Measurements from ENCODE around the gene CSMD2. TPM values are rescaled to one million over a fixed set of nuclear protein-coding genes. Genes with fewer than 3 reads are reported as not detected.
A peak's percentile ranks its signal among the peaks of the same experiment; 100 is the strongest.
"Not testable (repeated sequence)": the region's sequence is repeated elsewhere in the genome, so short reads cannot be mapped to it uniquely, and the experiment has no call there.

Gene CSMD2
- total and polyA plus RNA-seq, 2 donors (not counting 1 experiment from before 2014, with no cell fraction given): 2.2 to 7.6 TPM

DNA sequence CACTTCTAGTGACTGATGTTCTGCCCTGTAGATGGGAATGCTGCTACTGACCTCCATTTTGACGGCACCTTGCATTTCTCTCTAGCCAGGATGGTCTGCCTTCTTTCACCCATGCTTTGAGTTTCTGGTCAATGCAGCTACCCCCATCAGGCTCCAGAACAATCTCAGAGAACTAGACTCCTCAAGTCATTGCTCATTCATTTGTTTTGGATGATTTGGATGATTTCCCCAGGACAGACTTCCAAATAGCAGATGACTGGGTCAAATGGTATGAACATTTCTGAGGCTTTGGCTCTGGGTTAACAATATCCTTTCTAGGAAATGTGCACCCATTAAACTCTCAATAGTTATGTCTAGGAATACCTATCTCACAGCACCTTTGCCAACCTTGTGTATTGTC, 63.9 kb downstream of the CSMD2 start:
- H3K4me2 ChIP-seq (ENCODE audit: extremely low read depth, insufficient read depth, low read length): no peak overlapping the region
- no peaks in the 10 kb centered on the region for H4K20me1 ChIP-seq (ENCODE audit: control insufficient read depth, extremely low read depth, insufficient read depth, low read length)
- no peak overlapping the region for H3K27ac ChIP-seq (ENCODE audit: insufficient read depth, low read length)
- H2AFZ ChIP-seq (ENCODE audit: low read length): no peak overlapping the region
- TF ChIP-seq, protein P1, sequence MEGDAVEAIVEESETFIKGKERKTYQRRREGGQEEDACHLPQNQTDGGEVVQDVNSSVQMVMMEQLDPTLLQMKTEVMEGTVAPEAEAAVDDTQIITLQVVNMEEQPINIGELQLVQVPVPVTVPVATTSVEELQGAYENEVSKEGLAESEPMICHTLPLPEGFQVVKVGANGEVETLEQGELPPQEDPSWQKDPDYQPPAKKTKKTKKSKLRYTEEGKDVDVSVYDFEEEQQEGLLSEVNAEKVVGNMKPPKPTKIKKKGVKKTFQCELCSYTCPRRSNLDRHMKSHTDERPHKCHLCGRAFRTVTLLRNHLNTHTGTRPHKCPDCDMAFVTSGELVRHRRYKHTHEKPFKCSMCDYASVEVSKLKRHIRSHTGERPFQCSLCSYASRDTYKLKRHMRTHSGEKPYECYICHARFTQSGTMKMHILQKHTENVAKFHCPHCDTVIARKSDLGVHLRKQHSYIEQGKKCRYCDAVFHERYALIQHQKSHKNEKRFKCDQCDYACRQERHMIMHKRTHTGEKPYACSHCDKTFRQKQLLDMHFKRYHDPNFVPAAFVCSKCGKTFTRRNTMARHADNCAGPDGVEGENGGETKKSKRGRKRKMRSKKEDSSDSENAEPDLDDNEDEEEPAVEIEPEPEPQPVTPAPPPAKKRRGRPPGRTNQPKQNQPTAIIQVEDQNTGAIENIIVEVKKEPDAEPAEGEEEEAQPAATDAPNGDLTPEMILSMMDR (conservative IDR thresholded peaks at IDR 0.05 in 1 of 2, IDR thresholded peaks at IDR 0.05 in 1 of 2; ENCODE audit: low read depth in 1 of 2, low read length in 2 of 2): no peak
- no peak for TF ChIP-seq EZH2 (IDR thresholded peaks at IDR 0.05; ENCODE audit: low read length, missing control alignments)
- H3K27me3 ChIP-seq (ENCODE audit: control insufficient read depth, insufficient read depth, low read length): no peaks in the 10 kb centered on the region
- no peaks in the 10 kb centered on the region for H3K36me3 ChIP-seq (ENCODE audit: control insufficient read depth, insufficient read depth, low read length)
- H3K79me2 ChIP-seq (ENCODE audit: control insufficient read depth, insufficient read depth, low read length): no peaks in the 10 kb centered on the region
- no peaks in the 10 kb centered on the region for H3K4me1 ChIP-seq (ENCODE audit: control insufficient read depth, extremely low read depth, insufficient read depth, low read length)
- no peak overlapping the region for H3K4me3 ChIP-seq (replicated peaks in 1 of 4; ENCODE audit: control extremely low read depth in 1 of 4, insufficient read depth in 1 of 4, low read depth in 3 of 4, low read length in 4 of 4)
- H3K9me3 ChIP-seq (ENCODE audit: control insufficient read depth, insufficient read depth, low read depth, low read length): no peaks in the 10 kb centered on the region
- DNase-seq (ENCODE audit: low read depth in 2 of 2): peak in 1 of 2 donors; percentile 91
- H3K9ac ChIP-seq (ENCODE audit: insufficient read depth, low read length): no peak overlapping the region

DNA sequence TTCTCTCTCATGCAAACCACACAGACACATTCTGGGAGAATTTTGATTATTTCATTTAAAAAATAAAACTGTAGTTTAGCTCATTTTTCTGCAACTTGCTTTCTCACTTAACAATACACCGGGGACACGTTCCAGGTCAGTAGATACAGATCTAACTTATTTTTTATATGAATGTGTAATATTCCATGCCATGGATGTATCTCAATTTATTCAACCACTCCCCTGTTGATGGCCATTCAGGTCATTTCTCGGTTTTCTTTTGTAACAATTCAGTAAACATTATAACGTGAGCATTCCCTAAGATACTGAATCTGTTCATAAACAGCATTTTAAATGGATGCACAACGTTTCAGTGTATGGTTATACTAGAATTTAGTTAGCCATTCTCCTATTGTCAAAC, 64.7 kb downstream of the CSMD2 start:
- no peak overlapping the region for H3K4me3 ChIP-seq (replicated peaks in 1 of 4; ENCODE audit: control extremely low read depth in 1 of 4, insufficient read depth in 1 of 4, low read depth in 3 of 4, low read length in 4 of 4)
- no peak overlapping the region for H3K9ac ChIP-seq (ENCODE audit: insufficient read depth, low read length)
- no peak overlapping the region for H3K27ac ChIP-seq (ENCODE audit: insufficient read depth, low read length)
- H3K4me1 ChIP-seq (ENCODE audit: control insufficient read depth, extremely low read depth, insufficient read depth, low read length): no peaks in the 10 kb centered on the region
- DNase-seq (ENCODE audit: low read depth in 2 of 2): no peak
- no peaks in the 10 kb centered on the region for H3K36me3 ChIP-seq (ENCODE audit: control insufficient read depth, insufficient read depth, low read length)
- no peaks in the 10 kb centered on the region for H3K79me2 ChIP-seq (ENCODE audit: control insufficient read depth, insufficient read depth, low read length)
- no peaks in the 10 kb centered on the region for H3K9me3 ChIP-seq (ENCODE audit: control insufficient read depth, insufficient read depth, low read depth, low read length)
- H3K4me2 ChIP-seq (ENCODE audit: extremely low read depth, insufficient read depth, low read length): no peak overlapping the region
- no peak overlapping the region for H2AFZ ChIP-seq (ENCODE audit: low read length)
- TF ChIP-seq EZH2 (IDR thresholded peaks at IDR 0.05; ENCODE audit: low read length, missing control alignments): no peak
- TF ChIP-seq, protein P1 (conservative IDR thresholded peaks at IDR 0.05 in 1 of 2, IDR thresholded peaks at IDR 0.05 in 1 of 2; ENCODE audit: low read depth in 1 of 2, low read length in 2 of 2): no peak
- no peaks in the 10 kb centered on the region for H3K27me3 ChIP-seq (ENCODE audit: control insufficient read depth, insufficient read depth, low read length)
- no peaks in the 10 kb centered on the region for H4K20me1 ChIP-seq (ENCODE audit: control insufficient read depth, extremely low read depth, insufficient read depth, low read length)

DNA sequence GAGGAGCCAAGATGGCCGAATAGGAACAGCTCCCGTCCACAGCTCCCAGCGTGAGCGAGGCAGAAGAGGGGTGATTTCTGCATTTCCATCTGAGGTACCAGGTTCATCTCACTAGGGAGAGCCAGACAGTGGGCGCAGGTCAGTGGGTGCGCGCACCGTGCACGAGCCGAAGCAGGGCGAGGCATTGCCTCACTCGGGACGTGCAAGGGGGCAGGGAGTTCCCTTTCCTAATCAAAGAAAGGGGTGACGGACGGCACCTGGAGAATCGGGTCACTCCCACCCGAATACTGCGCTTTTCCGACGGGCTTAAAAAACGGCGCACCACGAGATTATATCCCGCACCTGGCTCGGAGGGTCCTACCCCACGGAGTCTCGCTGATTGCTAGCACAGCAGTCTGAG, 72.6 kb downstream of the CSMD2 start:
- DNase-seq (ENCODE audit: low read depth in 2 of 2); H3K4me2 ChIP-seq (ENCODE audit: extremely low read depth, insufficient read depth, low read length); H3K4me1 ChIP-seq (ENCODE audit: control insufficient read depth, extremely low read depth, insufficient read depth, low read length); H2AFZ ChIP-seq (ENCODE audit: low read length); H3K9me3 ChIP-seq (ENCODE audit: control insufficient read depth, insufficient read depth, low read depth, low read length); H3K4me3 ChIP-seq (replicated peaks in 1 of 4; ENCODE audit: control extremely low read depth in 1 of 4, insufficient read depth in 1 of 4, low read depth in 3 of 4, low read length in 4 of 4); H4K20me1 ChIP-seq (ENCODE audit: control insufficient read depth, extremely low read depth, insufficient read depth, low read length); H3K9ac ChIP-seq (ENCODE audit: insufficient read depth, low read length); H3K27me3 ChIP-seq (ENCODE audit: control insufficient read depth, insufficient read depth, low read length); H3K27ac ChIP-seq (ENCODE audit: insufficient read depth, low read length); H3K79me2 ChIP-seq (ENCODE audit: control insufficient read depth, insufficient read depth, low read length); H3K36me3 ChIP-seq (ENCODE audit: control insufficient read depth, insufficient read depth, low read length): not testable (repeated sequence)
